GM12865 (cell line): Measurements from ENCODE around the gene MCM8.

ENCODE experiments used
- DNase-seq: peaks from one replicate; pipeline ENCODE4 v3.0.0; 2010; ENCODE audit warnings: low read depth
- H3K4me3 ChIP-seq: 2 replicates; pipeline ENCODE4 v1.5.1; 2011; ENCODE audit warnings: mild to moderate bottlenecking, low read depth, low read length, control low read depth
- TF ChIP-seq, protein P1 (sequence below): IDR thresholded peaks from 2 replicates; pipeline ENCODE4 v1.5.1; 2011; ENCODE audit warnings: low read length, control low read depth, low read depth, inconsistent platforms; ENCODE audit not compliant: insufficient read depth; ENCODE audit errors: missing control alignments

Gene MCM8

DNA sequence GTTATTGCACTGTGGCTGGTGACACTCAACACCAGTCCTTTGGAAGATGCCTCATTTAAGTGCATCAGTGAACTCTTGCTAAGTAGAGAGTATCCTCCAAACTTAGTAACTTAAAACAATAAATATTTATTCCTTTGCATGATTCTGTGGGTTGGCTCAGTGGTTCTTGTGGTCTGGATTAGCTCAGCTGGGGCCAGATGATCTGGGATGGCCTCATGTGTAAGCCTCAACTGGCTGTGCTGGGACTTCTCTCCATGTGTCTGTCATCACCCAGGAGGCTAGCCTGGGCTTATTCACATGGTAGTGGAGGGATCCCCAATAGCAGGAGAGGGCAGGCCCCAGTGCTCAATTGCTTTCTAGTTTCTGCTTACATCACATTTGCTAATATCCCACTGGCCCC lies 95.1 kb downstream of the MCM8 start:
- TF ChIP-seq, protein P1, sequence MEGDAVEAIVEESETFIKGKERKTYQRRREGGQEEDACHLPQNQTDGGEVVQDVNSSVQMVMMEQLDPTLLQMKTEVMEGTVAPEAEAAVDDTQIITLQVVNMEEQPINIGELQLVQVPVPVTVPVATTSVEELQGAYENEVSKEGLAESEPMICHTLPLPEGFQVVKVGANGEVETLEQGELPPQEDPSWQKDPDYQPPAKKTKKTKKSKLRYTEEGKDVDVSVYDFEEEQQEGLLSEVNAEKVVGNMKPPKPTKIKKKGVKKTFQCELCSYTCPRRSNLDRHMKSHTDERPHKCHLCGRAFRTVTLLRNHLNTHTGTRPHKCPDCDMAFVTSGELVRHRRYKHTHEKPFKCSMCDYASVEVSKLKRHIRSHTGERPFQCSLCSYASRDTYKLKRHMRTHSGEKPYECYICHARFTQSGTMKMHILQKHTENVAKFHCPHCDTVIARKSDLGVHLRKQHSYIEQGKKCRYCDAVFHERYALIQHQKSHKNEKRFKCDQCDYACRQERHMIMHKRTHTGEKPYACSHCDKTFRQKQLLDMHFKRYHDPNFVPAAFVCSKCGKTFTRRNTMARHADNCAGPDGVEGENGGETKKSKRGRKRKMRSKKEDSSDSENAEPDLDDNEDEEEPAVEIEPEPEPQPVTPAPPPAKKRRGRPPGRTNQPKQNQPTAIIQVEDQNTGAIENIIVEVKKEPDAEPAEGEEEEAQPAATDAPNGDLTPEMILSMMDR, result no peak
- DNase-seq, result no peak

DNA sequence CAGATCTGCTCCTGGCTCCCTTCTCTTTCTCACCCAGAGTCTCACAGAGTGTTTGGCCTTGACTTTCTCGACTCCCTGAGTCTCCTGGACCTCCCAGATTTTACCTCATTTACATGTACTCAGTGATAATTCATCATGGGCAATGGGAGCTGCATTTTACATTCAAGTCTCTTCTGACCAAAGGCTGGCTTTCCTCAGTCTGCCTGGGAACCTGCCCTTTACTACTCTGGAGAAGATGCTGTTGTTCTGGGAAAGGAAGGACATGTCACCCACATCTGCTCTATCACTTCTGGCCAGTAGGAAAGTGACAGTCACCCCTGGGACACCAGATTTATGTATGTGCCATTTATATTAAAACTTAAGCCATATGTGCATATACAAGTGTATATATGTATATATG lies 96.0 kb downstream of the MCM8 start:
- no peak overlapping the region for H3K4me3 ChIP-seq
- TF ChIP-seq, protein P1, result no peak
- no peak for DNase-seq

More for the DNA sequence above, 95.1 kb downstream of the MCM8 start:
- no peak overlapping the region for H3K4me3 ChIP-seq

DNA sequence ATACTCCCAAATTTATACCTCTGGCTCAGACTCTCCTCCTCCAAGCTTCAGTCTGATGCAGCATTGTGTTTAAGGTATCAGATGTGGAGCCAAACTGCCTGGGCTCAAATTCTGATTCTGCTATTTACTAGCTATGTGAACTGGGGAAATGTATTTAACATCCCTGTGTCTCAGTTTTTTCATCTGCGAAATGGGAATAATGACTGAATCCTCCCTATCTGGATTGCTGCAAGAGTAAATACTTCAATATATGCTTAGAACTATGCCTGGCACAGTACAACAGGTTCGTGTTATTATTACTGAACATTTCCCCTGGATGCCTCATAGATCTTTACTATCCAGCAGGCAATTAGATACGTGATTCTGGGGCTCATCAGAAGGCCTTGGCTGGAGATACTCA lies 97.9 kb downstream of the MCM8 start:
- no peak for DNase-seq
- H3K4me3 ChIP-seq, result no peak overlapping the region
- TF ChIP-seq, protein P1, result no peak
